ENCODE measurements around the gene FAM3A.

GRCh38 chrX:154482786-154483185 is 33.2 kb downstream of the FAM3A start:
- TF ChIP-seq CTCF (IDR thresholded peaks at IDR 0.05), result no peak
- TF ChIP-seq POLR2A (IDR thresholded peaks at IDR 0.05), result no peak

Data from testis (tissue), 2 donors.